RKO (cell line): ENCODE measurements around the gene GPR160.

ENCODE experiments used
- DNase-seq: peaks from one replicate; pipeline ENCODE4 v3.0.0-alpha.2; 2016; ENCODE audit warnings: low spot score

GPR160 gene

GRCh38 chr3:170064108-170064507 lies 26.3 kb downstream of the GPR160 start:
- no peak for DNase-seq

GRCh38 chr3:170075441-170076091 lies 37.8 kb downstream of the GPR160 start:
- no peak for DNase-seq

GRCh38 chr3:170076715-170077238 lies 39.0 kb downstream of the GPR160 start:
- DNase-seq: no peak

GRCh38 chr3:170077361-170077760 lies 39.6 kb downstream of the GPR160 start:
- DNase-seq: no peak

GRCh38 chr3:170078620-170079281 lies 41.0 kb downstream of the GPR160 start:
- no peak for DNase-seq

GRCh38 chr3:170079536-170080165 lies 41.9 kb downstream of the GPR160 start:
- no peak for DNase-seq

GRCh38 chr3:170080605-170081004 lies 42.8 kb downstream of the GPR160 start:
- DNase-seq: no peak

- no peak for DNase-seq
Measured at GRCh38 chr3:170081079-170081741, 43.4 kb downstream of the GPR160 start.

- DNase-seq: no peak
Measured at GRCh38 chr3:170083343-170083742, 45.5 kb downstream of the GPR160 start.

- peak; percentile 22 for DNase-seq
Measured at GRCh38 chr3:170085396-170085795, 47.6 kb downstream of the GPR160 start.

- no peak for DNase-seq
Measured at GRCh38 chr3:170089862-170090600, 52.2 kb downstream of the GPR160 start.

GRCh38 chr3:170090601-170090981 lies 52.8 kb downstream of the GPR160 start:
- no peak for DNase-seq

- DNase-seq: no peak
Measured at GRCh38 chr3:170092907-170093306, 55.1 kb downstream of the GPR160 start.

GRCh38 chr3:170095771-170096170 lies 58.0 kb downstream of the GPR160 start:
- DNase-seq: no peak

- no peak for DNase-seq
Measured at GRCh38 chr3:170096342-170096741, 58.5 kb downstream of the GPR160 start.

GRCh38 chr3:170098753-170099152 lies 61.0 kb downstream of the GPR160 start:
- no peak for DNase-seq

GRCh38 chr3:170100944-170101343 lies 63.1 kb downstream of the GPR160 start:
- no peak for DNase-seq

- DNase-seq: no peak
Measured at GRCh38 chr3:170102431-170102830, 64.6 kb downstream of the GPR160 start.

GRCh38 chr3:170107941-170108340 lies 70.1 kb downstream of the GPR160 start:
- no peak for DNase-seq

- no peak for DNase-seq
Measured at GRCh38 chr3:170108955-170109354, 71.2 kb downstream of the GPR160 start.

- no peak for DNase-seq
Measured at GRCh38 chr3:170109579-170110293, 71.9 kb downstream of the GPR160 start.
